ENCODE data around the gene TNFSF15.

The TNFSF15 gene

GRCh38 chr9:114805670-114806525 lies at the start of gene TNFSF15:
TNFSF15 (minus strand) TSS chr9:114806039; CDS start chr9:114806012, 27 bp downstream.
- DNase-seq = no peak

DNA sequence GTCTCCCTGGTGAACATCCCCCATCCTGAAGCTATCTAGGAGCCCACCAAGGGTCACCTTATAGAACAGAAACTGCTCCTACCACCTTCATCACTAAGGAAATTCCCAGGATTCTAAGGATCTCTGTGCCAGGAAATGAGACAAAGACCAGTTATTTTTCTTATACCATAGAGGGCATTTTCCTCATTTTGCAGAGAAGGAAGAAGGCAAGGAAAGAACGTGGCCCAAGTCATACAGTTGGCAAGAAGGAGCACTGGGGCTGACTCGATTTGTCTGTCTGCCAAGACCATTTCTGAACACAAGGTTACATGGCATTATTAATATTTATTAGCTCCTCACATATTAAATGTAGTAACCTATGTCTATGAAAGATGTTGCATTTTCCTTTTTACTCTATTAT lies 49.6 kb upstream of the TNFSF15 start:
- DNase-seq = no peak

DNA sequence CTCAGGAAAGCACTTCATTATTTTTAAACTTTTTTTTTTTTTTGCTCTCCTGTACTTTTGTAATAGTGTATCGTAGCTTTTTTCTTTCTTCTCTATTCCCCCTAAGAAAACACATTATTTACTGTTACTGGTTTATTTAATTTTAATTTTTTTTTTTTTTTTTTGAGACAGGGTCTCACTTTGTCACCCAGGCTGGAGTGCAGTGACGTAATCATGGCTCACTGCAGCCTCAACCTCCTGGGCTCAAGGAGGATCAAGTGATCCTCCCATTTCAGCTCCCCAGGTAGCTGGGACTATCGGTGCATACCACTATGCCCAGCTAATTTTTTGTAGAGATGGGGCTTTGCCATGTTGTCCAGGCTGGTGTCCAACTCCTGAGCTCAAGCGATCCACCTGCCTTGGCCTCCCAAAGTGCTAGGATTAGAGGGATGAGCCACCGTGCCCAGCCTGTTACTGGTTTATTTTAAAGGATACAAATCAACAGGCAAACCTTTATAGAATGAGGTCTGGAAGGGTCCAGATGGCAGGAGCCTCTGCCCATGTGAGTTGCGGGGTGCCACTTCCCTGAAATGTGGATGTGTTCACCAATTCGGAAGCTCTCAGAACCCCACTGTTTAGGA lies 49.0 kb upstream of the TNFSF15 start:
- DNase-seq = no peak

DNA sequence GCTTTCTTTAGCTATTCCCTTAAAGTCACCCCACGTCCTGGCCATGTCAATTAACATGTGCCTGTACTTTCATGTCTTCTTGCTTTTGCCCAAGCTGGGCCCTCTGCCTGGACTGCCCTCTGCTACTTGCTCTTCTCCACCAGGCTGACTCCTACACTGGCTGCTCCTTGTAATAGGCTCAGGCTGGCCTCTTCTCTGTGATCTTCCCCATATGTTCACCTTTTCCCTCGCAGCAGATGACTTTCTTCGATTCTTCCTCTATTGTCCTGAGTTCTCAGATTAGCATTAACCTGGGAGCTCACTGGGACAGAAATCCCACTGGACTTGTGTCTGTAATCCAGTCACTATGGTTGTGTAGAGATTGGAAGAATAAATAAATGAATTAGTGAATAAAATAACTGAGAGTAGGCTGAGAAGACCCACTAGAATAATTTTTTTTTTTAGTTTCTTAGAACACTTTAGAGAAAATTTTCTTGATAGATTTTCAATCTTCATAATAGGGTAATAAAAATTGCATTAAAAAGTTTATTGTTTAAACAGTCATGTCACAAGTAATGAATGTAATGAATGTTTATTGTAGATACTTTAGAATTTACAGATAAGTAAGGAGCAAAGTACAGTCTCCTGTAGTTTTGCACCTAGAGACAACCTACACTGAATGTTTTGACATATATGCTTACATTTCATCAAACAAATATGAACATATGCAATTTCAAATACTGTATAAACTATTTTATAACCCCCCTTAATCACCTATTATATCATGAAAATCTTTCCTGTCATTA lies 47.4 kb upstream of the TNFSF15 start:
- no peak for DNase-seq

DNA sequence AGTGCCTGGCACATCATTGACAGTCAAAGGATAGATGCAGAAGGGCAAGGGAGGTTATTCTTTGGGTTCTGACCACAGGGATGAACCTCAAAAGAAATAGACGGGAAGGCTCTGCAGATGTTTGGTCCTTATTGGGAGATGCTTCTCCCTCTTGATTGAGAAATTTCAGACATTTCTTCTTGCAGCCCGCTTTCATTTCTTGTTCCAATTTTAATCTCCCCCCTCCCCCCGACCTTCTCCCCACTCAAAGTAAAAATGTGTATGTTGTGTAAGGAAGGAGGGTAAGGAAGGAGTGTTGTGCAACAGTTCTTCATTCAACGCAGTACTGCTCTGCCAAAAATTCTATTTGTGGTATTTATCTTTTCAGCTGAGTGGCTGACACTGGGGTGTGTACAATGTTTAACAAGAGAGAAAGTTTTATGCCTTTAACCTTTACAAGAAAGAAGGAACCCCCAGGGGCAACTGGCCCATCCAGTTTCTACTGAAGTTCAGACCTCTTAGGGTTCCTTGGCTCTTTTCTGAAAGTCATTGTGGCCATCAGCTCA lies 46.3 kb upstream of the TNFSF15 start:
- no peak for DNase-seq

GRCh38 chr9:114851306-114851705 lies 45.5 kb upstream of the TNFSF15 start:
- DNase-seq = no peak

GRCh38 chr9:114850871-114851270 lies 45.0 kb upstream of the TNFSF15 start:
- DNase-seq = no peak

- no peak for DNase-seq
These were observed 43.6 kb upstream of the TNFSF15 start for GRCh38 chr9:114849450-114849849.

DNA sequence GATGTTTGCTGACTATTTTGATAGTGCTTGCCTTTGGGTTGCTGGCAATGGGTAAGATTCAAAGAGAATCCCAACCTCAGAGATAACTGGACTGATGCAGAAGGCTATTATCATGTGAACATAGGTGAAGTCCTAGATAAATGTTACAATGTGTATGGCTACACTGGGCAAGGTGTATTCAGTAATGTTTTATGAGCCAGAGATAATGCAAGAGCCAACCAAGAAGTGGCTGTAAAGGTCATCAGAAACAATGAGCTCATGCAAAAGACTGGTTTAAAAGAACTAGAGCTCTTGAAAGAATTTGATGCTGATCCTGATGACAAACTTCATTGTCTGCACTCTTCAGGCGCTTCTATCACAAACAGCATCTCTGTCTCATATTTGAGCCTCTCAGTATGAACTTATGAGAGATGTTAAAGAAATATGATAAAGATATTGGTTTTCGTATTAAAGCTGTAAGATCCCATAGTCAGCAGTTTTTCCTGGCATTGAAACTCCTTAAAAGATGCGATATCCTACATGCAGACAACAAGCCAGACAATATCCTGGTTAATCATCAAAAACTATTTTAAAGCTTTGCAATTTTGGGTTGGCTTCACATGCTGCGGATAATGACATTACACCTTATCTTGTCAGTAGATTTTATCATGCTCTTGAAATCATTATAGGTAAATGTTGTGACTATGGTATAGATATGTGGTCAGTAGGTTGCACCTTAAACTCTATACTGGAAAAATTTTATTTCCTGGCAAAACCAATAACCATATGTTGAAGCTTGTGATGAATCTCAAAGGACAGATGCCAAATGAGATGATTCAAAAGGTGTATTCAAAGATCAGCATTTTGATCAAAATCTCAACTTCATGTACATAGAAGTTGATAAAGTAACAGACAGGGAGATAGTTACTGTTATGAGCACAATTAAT lies 41.9 kb upstream of the TNFSF15 start:
- no peak for DNase-seq

GRCh38 chr9:114845373-114845772 lies 39.5 kb upstream of the TNFSF15 start:
- no peak for DNase-seq

GRCh38 chr9:114844766-114845165 lies 38.9 kb upstream of the TNFSF15 start:
- DNase-seq = no peak

DNA sequence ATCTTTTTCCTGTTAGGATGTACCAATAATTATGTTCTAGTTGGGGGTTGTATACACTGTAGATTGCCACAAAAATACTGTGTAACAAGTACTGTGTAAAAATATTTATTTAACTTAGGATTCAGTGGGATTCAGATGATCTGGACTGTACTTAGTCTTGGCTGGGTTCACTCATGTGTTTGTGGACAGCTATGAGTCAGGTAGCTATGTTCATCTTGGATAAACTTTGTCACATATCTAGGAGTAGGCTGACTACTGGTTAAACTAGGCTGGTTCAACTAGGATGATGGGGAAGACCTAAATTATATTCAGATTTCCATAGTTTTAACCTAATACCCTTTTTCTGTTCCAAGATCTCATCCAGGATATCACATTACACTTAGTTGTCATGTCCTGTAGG lies 32.1 kb upstream of the TNFSF15 start:
- DNase-seq = no peak

DNA sequence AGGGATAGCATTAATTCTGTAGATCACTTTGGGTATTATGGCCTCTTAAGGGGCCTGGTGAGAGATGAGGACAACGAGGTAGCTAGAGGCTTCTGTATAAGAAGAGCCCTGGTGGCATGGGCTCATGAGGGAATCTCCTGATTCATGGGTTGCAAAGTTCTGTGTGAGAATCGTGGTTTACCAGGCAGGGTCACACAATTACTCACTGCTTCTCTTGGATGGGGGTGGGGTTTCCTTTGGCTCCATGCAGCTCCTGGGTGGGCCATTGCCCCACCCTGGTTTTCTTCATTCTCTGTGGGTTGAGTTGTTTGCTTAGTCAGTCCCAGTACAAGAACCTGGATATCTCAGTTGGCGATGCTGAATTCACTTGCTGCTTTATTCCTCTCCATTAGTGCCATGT lies 30.9 kb upstream of the TNFSF15 start:
- DNase-seq = no peak

GRCh38 chr9:114834386-114834785 lies 28.5 kb upstream of the TNFSF15 start:
- DNase-seq = no peak

DNA sequence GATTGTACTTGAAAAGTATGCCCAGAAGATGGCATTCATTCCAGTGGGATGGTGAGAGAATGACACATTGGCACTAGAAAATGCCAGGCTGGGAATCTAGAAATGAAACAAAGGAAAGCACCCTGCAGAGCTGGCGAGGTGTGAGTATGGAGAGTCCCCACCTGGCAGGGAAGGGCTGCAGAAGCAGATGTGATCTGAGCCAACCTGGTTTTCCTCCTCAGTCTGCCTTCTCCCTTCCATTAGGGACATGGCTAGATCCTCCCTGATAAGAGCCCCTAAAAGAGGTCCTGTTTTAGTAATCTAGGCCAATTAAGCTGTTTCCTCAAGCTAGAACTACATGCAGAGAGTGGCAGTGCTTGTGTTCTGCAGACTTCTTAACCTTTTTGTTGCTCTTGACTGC lies 24.7 kb upstream of the TNFSF15 start:
- DNase-seq = no peak

GRCh38 chr9:114829574-114830440 lies 24.0 kb upstream of the TNFSF15 start:
- no peak for DNase-seq

- DNase-seq = no peak
These were observed 22.4 kb upstream of the TNFSF15 start for GRCh38 chr9:114828303-114828650.

- DNase-seq = no peak
These were observed 21.9 kb upstream of the TNFSF15 start for GRCh38 chr9:114827641-114828302.

DNA sequence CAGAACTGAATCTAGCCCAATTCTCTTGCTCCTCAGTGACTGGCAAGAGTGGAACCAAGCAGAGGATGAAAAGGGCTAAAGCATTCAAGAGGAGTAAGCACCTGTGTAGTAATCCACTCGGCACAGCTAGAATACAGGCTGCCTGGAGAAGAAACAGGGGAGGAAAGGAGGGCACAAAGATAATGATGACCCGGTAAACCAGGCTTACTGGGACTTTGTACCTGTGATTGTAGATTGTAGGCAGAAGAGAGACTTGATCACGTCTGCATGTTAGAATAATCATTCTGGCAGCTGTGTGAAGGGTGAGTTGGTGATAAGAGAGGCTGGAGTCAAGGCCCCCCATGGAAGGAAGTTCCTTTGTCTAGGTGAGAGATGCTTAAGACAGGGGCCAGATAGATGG lies 20.6 kb upstream of the TNFSF15 start:
- no peak for DNase-seq

- DNase-seq = no peak
These were observed 19.4 kb upstream of the TNFSF15 start for GRCh38 chr9:114825126-114825795.
